Measurements from ENCODE around the gene TSEN15. TPM values are rescaled to one million over a fixed set of nuclear protein-coding genes. Genes with fewer than 3 reads are reported as not detected.

TSEN15 gene
- polyA plus RNA-seq, 1 experiment: 69.9 TPM

DNA sequence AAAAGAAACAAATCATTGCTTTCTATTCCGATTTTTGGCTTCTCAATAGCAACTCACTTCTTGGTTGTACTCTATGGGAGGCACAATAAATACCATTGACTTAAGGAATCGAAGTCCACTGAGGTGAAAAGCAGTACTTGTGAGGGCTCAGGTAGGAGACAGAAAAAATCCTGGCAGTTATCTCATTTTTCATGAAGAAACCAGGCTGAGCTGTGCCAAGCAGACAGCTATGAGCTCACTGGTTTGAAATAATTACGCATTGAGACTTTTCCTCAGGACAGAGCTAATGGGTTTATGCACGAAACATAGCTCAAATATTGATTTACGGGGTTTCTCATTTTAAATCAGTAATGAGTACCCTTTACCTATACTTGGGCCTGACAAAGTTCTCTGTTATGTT is 32.5 kb upstream of the TSEN15 start:
- CTCF ChIA-PET: interaction anchor here (0.5 kb wide), 1 partner anchor 988 kb away, joined by 3 read pairs; no protein-coding TSS in a partner anchor
- H3K27ac ChIP-seq (ENCODE audit: low read depth, low read length): no peak overlapping the region
- TF ChIP-seq, protein P1, sequence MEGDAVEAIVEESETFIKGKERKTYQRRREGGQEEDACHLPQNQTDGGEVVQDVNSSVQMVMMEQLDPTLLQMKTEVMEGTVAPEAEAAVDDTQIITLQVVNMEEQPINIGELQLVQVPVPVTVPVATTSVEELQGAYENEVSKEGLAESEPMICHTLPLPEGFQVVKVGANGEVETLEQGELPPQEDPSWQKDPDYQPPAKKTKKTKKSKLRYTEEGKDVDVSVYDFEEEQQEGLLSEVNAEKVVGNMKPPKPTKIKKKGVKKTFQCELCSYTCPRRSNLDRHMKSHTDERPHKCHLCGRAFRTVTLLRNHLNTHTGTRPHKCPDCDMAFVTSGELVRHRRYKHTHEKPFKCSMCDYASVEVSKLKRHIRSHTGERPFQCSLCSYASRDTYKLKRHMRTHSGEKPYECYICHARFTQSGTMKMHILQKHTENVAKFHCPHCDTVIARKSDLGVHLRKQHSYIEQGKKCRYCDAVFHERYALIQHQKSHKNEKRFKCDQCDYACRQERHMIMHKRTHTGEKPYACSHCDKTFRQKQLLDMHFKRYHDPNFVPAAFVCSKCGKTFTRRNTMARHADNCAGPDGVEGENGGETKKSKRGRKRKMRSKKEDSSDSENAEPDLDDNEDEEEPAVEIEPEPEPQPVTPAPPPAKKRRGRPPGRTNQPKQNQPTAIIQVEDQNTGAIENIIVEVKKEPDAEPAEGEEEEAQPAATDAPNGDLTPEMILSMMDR (IDR thresholded peaks at IDR 0.05; ENCODE audit: low read depth, low read length): no peak
- no peaks in the 10 kb centered on the region for H3K9me3 ChIP-seq (ENCODE audit: control insufficient read depth, insufficient read depth, low read length)
- H3K27me3 ChIP-seq (ENCODE audit: control insufficient read depth, insufficient read depth, low read length): no peaks in the 10 kb centered on the region
- DNase-seq (ENCODE audit: low read depth, low spot score): no peak
- POLR2A ChIA-PET: no interaction called here
- H3K4me3 ChIP-seq (ENCODE audit: low read depth, low read length): no peak overlapping the region

DNA sequence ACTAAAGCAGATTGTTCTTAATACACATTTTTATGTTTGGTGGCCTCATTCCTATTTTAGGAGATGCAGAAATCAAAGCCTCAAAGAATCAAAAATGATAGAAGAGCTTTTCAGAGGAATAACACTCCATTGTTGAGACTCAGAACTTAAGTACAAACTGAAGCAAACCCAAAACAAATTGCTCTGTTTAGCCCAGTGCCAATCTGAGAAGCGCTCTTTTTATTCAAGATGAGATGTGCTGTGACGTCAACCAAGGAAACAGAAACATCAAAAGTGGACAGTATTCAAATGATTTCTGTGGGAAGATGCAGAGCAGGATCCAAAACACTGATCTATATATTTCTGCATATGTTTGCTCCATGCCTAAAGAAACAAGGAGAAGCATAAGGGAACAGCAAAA is 32.0 kb upstream of the TSEN15 start:
- CTCF ChIA-PET: interaction anchor here (0.5 kb wide), 1 partner anchor 988 kb away, joined by 3 read pairs; no protein-coding TSS in a partner anchor
- TF ChIP-seq, protein P1 (IDR thresholded peaks at IDR 0.05; ENCODE audit: low read depth, low read length): no peak
- Histone ChIP-seq H3K4me3 (ENCODE audit: low read depth, low read length) (no peak overlapping the region), H3K27me3 (ENCODE audit: control insufficient read depth, insufficient read depth, low read length) (no peaks in the 10 kb centered on the region), H3K9me3 (ENCODE audit: control insufficient read depth, insufficient read depth, low read length) (no peaks in the 10 kb centered on the region), H3K27ac (ENCODE audit: low read depth, low read length) (no peak overlapping the region)
- DNase-seq (ENCODE audit: low read depth, low spot score): no peak
- POLR2A ChIA-PET: no interaction called here

DNA sequence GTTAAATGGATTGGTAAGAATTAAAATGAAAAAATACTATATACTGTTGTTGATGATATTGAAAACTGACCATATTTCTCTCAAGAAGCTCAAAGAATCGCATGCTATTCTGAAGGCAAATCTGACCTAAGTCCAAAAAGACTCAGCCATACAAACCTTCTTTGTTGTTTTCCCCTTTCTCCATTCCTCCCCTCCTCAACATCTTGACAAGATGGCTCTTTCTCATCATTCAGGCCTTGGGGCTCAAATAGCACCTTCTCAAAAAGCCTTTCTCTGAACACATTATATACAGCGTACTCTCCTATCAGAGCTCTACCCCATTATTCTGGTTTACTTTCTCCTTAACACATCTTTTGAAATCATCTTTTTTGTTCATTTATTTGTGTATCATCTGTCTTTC is 31.2 kb upstream of the TSEN15 start:
- CTCF ChIA-PET: no interaction called here
- POLR2A ChIA-PET: no interaction called here
- Histone ChIP-seq H3K9me3 (ENCODE audit: control insufficient read depth, insufficient read depth, low read length) (no peaks in the 10 kb centered on the region), H3K4me3 (ENCODE audit: low read depth, low read length) (no peak overlapping the region), H3K27me3 (ENCODE audit: control insufficient read depth, insufficient read depth, low read length) (no peaks in the 10 kb centered on the region), H3K27ac (ENCODE audit: low read depth, low read length) (no peak overlapping the region)
- TF ChIP-seq, protein P1 (IDR thresholded peaks at IDR 0.05; ENCODE audit: low read depth, low read length): no peak
- no peak for DNase-seq (ENCODE audit: low read depth, low spot score)

DNA sequence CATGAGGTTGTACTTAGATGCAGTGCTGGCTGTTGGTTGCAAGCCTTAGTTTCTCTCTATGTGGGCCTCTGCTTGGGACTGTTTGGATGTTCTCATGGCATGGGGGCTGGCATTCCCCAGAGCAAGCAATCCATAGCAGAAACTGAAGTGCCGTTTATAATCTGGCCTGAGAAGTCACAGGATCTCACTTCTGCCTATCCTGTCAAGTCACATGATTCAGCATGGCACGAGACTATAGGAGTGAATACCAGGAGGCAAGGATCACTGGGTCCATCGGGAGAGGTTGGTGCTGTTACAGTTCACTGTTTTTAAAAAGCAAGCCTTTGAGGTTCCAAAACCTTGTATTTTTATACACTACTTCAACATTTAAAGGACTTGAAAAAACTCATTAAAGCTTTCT is 30.7 kb upstream of the TSEN15 start:
- no peak for DNase-seq (ENCODE audit: low read depth, low spot score)
- H3K4me3 ChIP-seq (ENCODE audit: low read depth, low read length): no peak overlapping the region
- POLR2A ChIA-PET: no interaction called here
- no peaks in the 10 kb centered on the region for H3K9me3 ChIP-seq (ENCODE audit: control insufficient read depth, insufficient read depth, low read length)
- CTCF ChIA-PET: no interaction called here
- TF ChIP-seq, protein P1 (IDR thresholded peaks at IDR 0.05; ENCODE audit: low read depth, low read length): no peak
- no peak overlapping the region for H3K27ac ChIP-seq (ENCODE audit: low read depth, low read length)
- H3K27me3 ChIP-seq (ENCODE audit: control insufficient read depth, insufficient read depth, low read length): no peaks in the 10 kb centered on the region

DNA sequence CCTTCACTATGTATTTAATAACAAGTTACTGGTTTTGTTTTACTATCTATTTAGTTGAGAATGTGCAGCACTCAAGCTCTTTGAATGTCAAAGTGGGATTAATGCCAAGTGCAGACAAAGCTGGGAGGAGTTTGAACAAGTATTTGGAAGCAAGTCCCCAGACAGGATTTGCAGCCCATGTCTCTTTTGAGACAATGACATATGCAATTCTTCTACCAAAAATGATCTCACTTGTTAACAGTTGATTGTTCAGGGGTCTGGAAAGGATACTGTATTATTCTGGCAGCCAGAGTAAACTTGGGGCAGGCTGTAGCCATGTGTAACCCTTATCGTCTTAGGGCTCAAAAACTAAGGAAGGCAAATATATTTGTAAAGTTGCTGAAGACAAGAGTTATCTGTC is 29.8 kb upstream of the TSEN15 start:
- CTCF ChIA-PET: no interaction called here
- no peaks in the 10 kb centered on the region for H3K9me3 ChIP-seq (ENCODE audit: control insufficient read depth, insufficient read depth, low read length)
- H3K27ac ChIP-seq (ENCODE audit: low read depth, low read length): no peak overlapping the region
- H3K27me3 ChIP-seq (ENCODE audit: control insufficient read depth, insufficient read depth, low read length): no peaks in the 10 kb centered on the region
- no peak overlapping the region for H3K4me3 ChIP-seq (ENCODE audit: low read depth, low read length)
- POLR2A ChIA-PET: no interaction called here
- TF ChIP-seq, protein P1 (IDR thresholded peaks at IDR 0.05; ENCODE audit: low read depth, low read length): no peak
- no peak for DNase-seq (ENCODE audit: low read depth, low spot score)

Data from AG04450 (cell line).